Activated CD4-positive, CD25-positive, alpha-beta regulatory T cell treated with anti-CD3 and anti-CD28 coated beads, Interleukin-2, amount 50 U/mL, for 72 hours (primary cell): ENCODE measurements around the gene GRK5.

Source experiments
- DNase-seq: peaks from one replicate; pipeline ENCODE4 v3.0.0; 2021

GRK5 gene

DNA sequence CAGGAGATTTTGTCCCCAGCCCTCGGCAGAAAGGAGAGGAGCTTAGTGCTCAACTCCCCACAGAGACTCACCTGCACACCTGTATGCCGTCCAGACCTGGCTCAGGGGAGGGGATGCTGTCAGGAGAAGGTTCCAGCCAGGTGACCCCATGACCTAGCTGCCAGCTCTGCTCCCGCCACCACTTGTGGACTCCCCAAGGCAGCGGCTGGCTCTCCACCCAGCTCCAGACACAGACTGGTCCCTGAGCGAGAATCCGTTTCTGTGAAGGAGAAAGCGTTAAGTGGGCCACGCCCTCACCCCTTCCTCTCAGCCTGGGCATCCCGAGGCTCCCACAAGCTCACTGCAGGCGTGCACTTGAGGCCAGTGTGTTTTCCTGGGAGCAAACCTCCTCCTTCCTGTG lies 258.7 kb downstream of the GRK5 start:
- DNase-seq, result no peak

DNA sequence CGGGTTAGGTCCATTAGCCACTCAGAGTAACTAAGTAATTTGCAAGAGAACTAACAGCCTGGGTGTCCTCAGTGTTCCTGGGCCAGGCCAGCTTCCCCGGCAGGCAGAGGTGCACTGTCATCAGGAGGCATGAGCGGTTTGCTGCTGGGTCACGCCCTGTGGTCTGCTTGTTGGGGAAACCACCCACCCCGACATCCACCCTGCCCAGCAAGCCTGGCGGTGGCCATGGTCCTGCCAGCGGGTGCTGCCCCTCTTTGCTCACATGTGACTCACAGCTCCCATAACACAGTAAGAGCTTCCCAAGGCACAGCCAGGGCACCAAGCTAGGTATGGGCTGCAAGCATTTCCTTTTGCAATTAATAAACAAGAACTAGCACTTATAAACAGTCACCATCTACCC lies 259.3 kb downstream of the GRK5 start:
- peak; percentile 50 for DNase-seq

DNA sequence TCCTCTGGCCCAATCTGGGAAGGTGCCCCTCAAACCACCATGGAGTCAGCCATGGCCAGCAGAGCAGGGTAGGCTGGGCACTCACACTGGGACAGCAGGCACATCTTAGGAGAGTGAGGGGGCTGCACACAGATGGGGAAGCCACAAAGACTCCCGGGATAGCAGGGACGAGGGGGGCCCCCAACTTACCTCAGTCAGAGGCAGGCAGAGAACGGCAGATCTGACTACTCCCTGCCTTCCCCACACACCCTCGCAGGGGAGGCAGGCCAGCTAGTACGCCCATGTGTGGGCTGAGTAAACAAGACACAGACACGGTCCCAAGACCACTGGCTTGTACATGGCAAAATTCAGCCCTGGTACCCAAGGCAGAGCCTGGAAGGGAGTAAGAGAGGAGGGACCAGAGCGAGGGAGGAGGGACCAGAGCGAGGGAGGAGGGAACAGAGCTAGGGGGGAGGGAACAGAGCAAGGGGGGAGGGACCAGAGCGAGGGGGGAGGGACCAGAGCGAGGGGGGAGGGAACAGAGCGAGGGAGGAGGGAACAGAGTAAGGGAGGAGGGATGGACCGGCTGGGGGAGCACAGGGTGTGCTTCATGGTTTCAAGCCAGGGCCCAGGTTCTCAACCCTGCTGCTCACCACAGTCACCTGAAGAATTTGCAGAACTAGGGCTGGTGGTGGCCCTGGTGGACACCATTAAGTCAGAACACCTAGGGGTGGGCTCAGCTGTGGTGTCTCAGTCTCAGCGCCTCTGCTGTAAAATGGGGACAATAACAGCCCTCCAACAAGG lies 261.4 kb downstream of the GRK5 start:
- DNase-seq, result no peak

DNA sequence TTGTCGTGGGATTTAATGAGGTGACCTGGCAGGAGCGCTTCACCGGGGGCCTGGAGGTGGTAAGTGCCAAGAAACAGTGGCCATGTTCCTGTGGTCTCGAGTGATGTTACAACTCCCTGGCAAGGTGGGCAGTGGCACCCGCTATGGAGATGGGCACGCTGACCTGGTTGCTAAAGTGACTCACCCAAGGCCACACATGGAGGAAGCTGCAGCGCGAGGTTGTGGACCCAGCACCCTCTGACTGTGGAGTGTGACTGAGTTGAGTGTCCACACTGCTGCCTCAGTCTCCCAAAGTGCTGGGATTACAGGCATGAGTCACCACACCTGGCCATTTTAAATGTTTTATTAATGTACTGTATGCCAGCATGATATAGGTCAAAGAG lies 261.9 kb downstream of the GRK5 start:
- DNase-seq, result no peak

DNA sequence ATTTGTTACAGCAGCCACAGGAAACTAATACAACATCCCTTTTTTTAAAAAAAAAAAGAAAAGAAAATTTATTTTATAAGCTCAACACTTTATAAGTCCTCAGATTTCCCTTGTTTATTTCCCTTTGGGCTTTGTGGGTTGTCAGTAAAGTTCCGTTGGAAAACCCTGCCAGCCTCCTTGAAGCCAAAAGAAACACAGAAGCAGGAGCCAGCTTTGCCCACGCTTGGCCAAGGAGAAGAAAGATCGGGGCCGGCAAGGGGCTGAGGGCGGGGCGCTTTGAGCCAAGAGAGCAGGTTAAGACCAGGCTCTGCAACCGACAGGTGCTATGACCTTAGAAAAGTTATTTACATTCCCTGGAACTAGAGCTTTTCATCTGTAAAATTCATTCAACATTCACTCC lies 262.5 kb downstream of the GRK5 start:
- DNase-seq, result no peak

DNA sequence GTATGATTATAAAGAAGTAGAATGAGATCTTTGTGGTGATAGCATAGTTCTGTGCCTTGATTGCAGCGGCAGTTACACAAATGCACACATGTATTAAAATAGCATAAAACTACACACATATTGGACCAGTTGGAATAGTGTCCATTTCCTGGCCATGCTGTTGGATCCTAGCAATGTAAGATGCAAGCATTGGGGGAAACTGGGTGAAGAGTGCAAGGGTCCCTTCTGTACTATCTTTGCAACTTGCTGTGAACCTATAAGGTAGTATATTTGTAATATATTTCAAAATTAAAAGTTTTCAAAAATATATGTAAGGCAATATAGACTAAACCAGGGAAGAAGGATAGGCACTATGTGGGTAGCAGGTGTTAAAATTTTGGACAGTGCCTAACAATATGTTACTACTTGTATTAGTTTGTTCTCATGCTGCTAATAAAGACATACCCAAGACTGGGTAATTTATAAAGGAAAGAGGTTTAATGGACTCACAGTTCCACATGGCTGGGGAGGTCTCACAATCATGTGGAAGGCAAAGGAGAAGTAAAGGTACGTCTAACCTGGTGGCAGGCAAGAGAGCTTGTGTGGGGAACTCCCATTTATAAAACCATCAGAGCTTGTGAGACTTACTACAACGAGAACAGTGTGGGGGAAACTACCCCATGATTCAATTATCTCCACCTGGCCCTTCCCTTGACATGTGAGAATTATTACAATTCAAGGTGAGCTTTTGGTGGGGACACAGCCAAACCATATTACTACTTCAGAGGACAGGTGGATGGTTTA lies 263.7 kb downstream of the GRK5 start:
- DNase-seq, result no peak

DNA sequence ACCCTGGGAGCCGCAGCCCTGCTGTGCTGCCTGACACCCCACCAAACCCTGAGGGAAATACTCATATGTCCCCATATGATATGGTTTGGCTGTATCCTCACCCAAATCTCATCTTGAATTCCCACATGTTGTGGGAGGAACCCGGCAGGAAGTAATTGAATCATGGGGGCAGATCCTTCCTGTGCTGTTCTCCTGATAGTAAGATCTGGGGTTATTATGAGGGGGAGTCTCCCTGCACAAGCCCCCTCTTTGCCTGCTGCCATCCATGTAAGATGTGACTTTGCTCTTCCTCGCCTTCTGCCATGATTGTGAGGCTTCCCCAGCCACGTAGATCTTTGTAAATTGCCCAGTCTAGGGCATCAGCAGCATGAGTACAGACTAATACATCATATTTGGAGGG lies 266.4 kb downstream of the GRK5 start:
- no peak for DNase-seq

DNA sequence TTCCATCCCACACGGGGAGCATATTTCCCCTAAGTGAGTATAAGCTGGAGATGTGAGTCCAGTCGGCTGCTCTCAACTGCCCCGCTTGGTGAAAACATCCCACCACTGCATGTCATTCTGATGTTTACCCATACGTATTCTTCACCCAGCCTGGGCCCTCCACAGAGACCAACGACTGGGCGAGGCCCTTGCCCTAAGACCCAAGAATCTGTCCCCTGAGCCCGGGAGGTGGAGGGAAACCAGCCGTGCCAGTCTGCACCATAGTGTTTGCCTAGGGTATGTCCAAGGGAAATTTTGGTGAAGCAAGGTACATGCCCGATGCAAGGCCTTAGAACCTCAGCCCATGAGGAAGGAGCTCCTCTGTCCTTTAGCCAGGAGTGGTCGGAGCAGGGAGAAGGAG lies 267.2 kb downstream of the GRK5 start:
- no peak for DNase-seq

DNA sequence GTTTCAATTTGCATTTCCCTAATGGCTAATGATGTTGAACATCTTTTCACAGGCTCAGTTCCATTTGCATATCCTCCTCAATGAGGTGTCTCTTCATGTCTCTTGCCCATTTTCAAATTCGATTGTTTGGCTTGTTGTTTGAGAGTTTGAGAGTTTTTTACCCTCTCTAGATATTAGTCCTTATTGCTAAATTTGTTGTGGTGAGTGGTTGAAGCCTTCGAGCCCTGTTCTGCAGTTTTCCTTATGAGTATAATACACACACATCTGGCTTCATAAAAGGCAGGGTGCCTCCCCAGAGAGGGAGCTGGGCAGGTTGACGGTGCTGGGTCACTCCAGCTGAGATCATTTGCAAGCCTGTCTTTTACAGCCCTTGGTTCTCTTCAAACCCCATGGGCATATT lies 270.1 kb downstream of the GRK5 start:
- DNase-seq, result no peak

DNA sequence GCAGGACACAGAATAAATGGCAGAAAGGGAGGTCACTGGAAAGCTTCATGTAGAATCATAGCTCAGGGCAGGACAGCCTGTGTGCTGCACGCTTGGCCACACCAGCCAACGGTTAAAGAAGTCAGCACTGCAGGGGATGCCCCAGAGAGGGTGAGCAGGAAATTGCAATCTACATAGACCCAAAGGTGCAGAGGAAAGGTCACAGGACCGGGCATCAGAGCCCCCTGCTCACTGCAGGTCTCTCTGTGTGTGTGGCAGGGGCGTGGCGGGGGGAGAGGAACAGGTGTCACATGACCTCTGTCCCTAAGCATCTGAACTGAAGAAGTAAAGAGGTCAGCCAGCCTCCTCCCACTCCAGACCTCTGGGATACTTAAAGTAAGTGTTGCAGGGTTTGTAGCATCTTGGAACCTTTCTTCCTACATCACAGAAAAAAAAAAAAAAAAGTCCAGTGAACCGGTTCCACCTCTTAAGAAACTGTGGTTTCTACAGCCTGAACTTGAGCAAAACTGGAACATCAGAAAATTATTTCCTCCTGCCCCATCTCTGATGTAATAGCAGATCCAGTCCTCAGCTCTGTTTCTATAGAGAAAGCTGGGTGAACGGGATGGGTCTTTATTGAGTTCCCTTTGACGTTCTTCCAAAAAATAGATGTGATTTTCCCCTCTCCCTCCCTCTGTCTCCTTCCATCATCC lies 270.9 kb downstream of the GRK5 start:
- no peak for DNase-seq

DNA sequence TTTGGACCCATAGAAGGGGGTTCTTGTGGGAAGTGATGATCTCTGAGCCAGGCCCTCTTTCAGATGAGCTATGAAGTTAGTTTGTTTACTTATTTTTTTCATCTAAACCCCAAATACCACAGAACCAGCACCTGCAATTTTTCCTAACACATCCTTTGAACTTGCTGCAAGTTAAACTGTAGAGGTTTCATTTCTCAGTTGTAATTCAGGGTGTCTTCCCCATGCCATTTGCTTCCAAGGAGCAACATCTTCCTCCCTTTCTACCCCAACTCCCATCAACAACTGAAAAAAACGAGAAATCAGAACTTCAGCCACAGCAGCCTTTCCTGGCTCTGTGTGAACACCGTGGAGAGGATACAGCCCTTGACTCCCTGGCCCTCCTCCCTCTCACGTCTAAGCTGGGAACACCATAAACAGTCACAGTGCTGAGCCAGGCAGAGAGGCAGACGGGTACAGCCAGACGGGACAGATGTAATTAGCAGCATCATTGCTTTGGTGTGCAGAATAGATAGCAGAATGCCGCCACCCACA lies 271.5 kb downstream of the GRK5 start:
- no peak for DNase-seq

DNA sequence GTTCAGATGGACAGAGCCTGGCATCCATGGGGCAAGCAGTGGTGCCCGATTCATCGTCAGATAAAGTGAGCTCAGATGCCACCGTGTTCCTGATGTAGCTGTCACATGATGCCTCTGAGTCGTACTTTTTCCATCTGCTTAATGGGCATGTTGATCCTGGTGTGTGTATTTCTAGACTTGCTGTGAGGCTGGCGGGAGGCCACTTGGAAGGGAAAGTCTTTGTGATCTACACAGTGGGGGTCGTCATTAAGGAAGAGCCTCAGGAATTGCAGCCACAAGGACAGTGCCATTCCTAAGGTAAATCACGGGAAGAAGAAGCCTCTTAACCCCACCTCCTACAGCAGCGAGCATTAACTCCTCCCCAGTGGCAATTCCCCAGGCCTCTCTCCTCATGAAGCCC lies 272.2 kb downstream of the GRK5 start:
- DNase-seq, result no peak

DNA sequence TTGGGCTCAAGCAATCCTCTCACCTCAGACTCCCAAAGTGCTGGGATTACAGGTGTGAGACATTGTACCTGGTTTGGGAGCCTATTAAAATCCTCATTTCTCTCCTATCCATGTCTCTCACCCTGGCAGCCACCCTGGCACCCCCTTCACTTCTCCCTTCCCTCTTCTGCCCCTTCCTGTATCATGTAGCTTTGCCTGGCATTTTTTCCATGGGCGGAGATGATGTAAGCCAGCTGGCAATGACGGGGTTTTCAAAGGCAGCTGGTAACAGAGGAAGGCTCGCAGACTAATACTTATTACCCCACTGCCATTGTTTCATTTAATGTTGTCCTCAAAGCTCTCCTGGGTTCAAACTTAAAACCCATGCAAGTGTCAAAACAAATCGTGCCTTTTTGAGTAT lies 273.3 kb downstream of the GRK5 start:
- DNase-seq, result no peak

DNA sequence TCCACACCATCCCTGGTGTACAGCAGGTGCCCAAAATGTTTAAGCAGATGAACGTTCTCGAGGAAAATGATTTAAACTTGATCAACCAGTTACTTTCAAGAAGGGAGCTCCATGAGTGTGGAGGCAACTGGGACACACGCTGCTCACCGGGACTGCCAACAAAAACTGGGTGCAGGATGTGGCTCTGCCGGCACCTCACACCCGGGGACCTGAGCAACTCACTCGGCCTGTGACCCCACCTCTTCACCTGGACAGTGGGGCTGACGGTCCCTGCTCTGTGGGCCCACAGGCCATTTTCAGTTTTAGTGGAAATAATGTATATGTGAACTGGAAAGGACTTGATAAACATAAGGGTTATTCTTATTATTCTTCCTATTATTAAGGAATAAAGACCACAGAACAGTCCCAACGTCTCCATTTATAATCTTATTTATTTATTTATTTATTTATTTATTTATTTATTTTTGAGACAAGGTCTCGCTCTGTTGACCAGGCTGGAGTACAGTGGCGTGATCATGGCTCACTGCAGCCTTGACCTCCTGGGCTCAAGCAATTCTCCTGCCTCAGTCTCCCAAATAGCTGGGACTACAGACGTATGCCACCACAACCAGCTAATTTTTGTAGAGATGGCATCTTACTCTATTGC lies 274.5 kb downstream of the GRK5 start:
- no peak for DNase-seq

DNA sequence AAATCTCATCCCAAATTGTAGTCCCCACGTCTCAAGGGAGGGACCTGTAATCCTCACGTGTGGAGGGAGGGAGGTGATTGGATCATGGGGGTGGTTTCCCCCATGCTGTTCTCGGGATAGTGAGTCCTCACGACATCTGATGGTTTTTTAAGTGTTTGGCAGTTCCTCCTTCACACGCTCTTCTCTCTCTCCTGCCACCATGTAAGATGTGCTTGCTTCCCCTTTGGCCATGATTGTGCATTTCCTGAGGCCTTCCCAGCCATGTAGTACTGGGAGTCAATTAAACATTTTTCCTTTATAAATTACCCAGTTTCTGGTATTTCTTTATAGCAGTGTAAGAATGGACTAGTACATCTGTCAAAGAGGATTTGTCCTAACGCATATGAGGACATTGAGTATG lies 275.6 kb downstream of the GRK5 start:
- DNase-seq, result no peak

DNA sequence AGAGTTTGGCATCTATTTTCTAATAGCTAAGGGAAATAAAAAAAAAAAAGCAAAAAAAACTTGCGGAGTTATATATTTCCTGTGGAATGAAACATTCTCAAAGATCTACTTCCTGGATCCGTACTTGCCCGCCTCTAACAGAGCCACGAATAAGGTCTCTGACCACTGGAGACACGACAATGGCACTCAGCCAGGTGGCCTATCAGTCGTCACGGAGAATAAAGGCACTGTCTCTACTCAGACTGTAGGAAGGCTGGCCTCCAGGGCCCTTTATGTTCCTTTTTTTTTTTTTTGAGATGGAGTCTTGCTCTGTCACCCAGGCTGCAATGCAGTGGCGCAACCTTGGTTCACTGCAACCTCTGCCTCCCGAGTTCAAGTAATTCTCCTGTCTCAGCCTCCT lies 276.5 kb downstream of the GRK5 start:
- DNase-seq, result no peak

DNA sequence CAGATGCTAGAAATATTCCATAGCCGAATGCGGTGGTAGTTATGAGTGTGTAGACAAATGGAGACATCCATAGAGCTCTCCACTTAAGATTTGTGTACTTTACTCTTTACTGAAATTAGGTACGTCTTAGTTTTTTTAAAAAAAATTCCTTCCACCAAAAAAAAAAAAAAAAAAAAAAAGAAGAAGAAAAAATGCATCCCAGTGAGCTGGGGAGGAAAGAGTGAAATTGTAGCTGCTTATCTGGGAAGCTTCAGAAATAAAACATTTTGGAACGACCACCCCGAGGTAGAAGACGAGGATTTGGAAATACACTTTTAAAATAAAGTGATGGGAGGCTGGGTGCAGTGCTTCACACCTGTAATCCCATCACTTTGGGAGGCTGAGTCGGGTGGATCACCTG lies 281.3 kb downstream of the GRK5 start:
- DNase-seq, result no peak

DNA sequence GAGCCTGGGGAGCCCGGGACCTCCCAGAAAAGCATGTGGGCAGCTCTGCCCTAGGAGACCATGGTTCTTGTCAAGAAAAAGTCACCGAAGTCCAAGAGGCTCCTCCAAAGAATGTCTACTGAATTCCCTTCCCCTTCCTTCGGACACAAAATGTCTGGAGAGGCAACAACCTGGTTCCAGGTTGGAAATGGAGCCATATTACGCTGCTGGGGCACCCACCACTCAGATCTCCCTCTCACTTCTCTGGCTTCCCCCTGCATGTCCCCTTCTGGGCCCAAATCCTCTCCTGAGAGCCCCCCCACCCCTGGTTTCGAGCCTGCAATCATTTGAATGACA lies 282.6 kb downstream of the GRK5 start:
- DNase-seq, result no peak

DNA sequence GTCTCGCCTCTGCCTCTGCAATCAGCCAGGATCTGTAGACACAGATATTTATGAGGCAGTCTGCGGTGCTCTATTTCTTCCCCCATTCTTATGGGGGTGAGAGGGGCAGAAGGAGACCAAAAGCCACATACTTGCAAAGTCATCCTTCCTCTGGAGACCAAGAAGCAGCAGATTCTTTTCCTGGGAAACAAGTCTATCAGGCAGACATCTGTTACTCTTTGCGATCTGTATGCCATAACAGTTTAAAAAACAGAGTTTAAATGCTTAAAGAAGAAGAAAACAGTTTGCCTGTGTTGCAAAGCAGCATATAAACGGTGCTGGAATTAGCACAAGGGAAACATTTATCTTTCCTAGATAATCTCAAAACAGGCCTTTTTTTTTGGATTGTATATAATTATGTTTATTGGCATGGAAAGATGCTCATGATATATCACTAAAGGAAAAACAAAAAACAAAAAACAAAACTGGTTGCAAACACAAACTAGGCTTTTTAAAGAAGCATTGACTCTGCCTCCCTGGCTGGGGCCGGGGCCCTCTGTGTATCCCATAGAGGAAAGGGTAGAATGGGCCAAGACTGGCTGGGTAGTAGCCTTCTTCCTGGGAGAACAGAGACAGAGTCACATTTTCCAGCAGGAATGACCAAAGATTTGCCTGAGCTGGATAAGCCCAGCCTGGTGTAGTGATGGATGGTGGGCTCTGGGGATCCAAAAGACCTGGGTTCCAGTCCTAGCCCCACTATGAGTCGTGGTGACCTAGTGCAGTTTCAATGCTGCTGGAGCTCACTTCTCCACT lies 284.8 kb downstream of the GRK5 start:
- no peak for DNase-seq

DNA sequence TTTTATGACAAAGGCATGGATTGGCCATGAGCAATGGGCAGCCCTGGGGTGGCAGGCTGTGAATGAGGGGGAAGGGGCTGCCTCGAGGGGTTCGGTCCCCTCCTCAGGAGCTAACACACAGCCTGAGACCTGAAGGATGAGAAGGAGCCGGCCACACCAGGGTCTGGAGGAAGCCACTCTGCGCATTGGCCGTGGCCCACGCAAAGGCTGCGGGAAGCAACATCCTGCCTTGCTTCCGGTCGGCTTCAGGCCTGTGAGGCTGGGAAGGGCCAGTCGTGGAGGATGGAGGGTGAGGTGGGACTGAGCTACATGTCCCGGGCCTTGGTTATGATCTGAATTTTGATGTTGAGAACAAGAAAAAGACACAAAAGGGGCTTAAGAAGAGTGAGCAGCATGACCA lies 285.8 kb downstream of the GRK5 start:
- no peak for DNase-seq

DNA sequence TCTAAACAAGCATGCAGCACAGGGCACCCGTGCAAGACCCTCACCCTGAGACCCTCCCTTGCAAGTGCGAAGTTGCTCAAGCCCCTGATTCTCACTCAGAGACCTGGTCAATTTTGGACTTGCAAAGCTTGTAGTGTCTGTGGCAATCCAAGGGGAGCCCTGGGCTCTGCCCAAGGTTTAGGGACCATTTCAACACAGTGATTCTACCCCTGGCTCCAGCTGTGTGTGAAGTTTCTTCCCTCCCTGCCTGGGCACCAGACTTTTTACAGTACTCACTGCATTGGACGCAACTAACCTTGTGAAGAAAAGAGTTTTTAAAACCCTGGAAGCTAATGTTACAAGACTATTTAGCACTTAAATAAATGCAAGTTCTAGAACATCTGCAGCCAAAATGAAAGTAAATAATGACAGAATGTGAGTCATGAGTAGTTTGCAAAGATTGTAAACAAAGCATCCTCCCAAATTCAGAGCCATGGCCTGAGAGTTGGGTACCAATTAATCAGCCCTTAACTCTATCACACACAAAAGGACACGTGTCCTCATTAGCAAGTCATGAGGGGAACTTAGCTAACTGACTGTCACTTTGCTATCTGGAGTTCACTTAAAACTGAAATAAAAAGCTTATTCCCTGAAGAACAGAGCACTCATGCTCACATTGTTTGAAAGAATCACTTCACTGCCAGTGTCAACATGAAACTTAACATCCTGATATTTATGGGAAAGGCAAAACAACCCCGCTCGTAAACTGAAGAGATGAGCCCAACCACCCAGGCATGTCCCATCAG lies 287.1 kb downstream of the GRK5 start:
- no peak for DNase-seq

DNA sequence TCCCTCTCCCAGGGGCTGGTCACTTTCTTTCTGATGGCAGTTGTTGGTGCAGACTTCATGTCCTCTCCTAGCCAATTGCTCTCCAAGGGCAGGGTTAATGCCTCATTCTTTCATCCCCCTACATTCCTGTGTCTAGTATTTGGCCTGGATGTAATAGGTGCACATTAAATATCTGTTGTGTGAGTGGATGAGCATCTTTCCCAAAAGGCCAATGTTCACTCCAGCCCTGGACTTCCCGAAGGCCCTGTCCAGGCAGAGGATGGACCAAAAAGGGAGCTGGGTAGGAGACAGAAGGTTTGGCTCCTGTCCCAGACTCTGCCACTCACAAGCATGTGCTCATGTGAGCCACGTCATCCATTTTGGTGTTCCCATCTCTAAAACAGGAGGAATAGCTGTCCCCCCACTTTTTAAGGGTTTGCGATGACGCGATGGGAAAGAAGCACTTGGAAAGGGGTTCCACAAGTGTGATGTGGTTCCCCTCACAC lies 287.7 kb downstream of the GRK5 start:
- no peak for DNase-seq
